Hematopoietic multipotent progenitor cell (in vitro differentiated cells): ENCODE data around the gene PSAP. TPM values are rescaled to one million over a fixed set of nuclear protein-coding genes. Genes with fewer than 3 reads are reported as not detected.
A peak's percentile ranks its signal among the peaks of the same experiment; 100 is the strongest.

Experiments
- DNase-seq, 3 donors: peaks; one replicate each; pipeline ENCODE4 v3.0.0-alpha.2; 2011 to 2015; ENCODE audit warnings: low read depth in 2 of 3, low spot score in 2 of 3
- total RNA-seq: library from RNA; depleted of rRNA; stranded (reverse); fragments of >200 nt; gene quantifications from one replicate; pipeline ENCODE4 v1.2.3, GENCODE V29; 2012

PSAP gene
- total RNA-seq, 1 donor: 360 TPM

GRCh38 chr10:71795248-71795647, 55.8 kb downstream of the PSAP start:
- DNase-seq: peak in 1 of 3 donors; percentile 58

GRCh38 chr10:71790749-71791440, 60.2 kb downstream of the PSAP start:
- DNase-seq: no peak

- DNase-seq: no peak
Measured at GRCh38 chr10:71789871-71790270, 61.2 kb downstream of the PSAP start.

- DNase-seq: no peak
Measured at GRCh38 chr10:71788954-71789353, 62.1 kb downstream of the PSAP start.

- DNase-seq: no peak
Measured at GRCh38 chr10:71784679-71785272, 66.3 kb downstream of the PSAP start.

- DNase-seq: no peak
Measured at GRCh38 chr10:71783917-71784678, 67.0 kb downstream of the PSAP start.

- peak in 1 of 3 donors; percentile 46 for DNase-seq
Measured at GRCh38 chr10:71782917-71783490, 68.0 kb downstream of the PSAP start.

- no peak for DNase-seq
Measured at GRCh38 chr10:71782221-71782916, 68.7 kb downstream of the PSAP start.

- DNase-seq: no peak
Measured at GRCh38 chr10:71780719-71781118, 70.3 kb downstream of the PSAP start.

GRCh38 chr10:71780156-71780555, 70.9 kb downstream of the PSAP start:
- DNase-seq: no peak

- no peak for DNase-seq
Measured at GRCh38 chr10:71779641-71780040, 71.4 kb downstream of the PSAP start.

- DNase-seq: no peak
Measured at GRCh38 chr10:71778071-71778825, 72.8 kb downstream of the PSAP start.

GRCh38 chr10:71777213-71777985, 73.7 kb downstream of the PSAP start:
- DNase-seq: peak in 1 of 3 donors; percentile 6

GRCh38 chr10:71776481-71776925, 74.5 kb downstream of the PSAP start:
- DNase-seq: peak in 2 of 3 donors; percentile 84 to 90

GRCh38 chr10:71774916-71775702, 75.9 kb downstream of the PSAP start:
- peak in 1 of 3 donors; percentile 49 for DNase-seq

GRCh38 chr10:71773221-71773971, 77.7 kb downstream of the PSAP start, which contains the start of gene VSIR:
VSIR (minus strand) TSS chr10:71773520; CDS start chr10:71773439, 81 bp downstream.
- DNase-seq: peak; percentile 87 to 91 (median 89)

- DNase-seq: no peak
Measured at GRCh38 chr10:71772832-71773220, 78.2 kb downstream of the PSAP start.
